Stimulated activated CD4-positive, alpha-beta T cell treated with anti-CD3 and anti-CD28 coated beads, TNF-alpha, amount 100 ng/mL, for 48 hours (primary cell): ENCODE results near the gene BICC1.

ENCODE experiments used
- DNase-seq, 3 donors: peaks; one replicate each; pipeline ENCODE4 v3.0.0-alpha.2; 2020; ENCODE audit warnings: low read depth in 3 of 3

The BICC1 gene

DNA sequence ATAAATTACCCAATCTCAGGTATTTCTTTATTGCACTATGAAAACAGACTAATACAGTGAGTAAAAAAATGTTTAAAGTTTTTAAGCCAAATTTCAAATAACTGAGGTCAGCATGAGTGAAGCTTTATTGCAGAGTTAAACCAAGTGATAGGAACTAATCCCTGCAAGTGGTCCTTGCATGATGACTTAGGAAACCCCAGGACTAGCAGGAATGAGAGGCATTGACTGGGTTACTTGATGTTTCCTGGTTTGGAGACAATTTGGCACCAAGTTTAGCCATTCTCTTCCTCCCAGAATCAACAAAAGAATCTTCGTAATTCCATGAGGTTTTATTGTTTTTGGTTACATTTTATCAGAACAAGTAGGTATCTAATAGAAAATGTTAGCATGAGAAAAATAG is 194.2 kb downstream of the BICC1 start:
- no peak for DNase-seq

DNA sequence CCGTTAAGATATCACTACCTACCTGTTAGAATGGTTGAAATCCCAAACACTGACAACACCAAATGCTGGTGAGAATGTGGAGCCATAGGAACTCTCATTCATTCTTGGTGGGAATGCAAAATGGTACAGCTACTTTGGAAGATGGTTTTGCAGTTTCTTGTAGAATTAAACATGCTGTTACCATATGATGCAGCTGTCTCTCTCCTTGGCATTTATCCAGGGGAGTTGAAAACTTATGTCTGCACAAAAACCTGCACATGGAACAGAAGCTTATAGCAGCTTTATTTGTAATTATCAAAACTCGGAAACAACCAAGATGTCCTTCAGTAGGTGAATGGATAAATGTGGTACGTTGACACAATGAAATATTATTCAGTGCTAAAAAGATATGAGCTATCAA is 199.5 kb downstream of the BICC1 start:
- no peak for DNase-seq

DNA sequence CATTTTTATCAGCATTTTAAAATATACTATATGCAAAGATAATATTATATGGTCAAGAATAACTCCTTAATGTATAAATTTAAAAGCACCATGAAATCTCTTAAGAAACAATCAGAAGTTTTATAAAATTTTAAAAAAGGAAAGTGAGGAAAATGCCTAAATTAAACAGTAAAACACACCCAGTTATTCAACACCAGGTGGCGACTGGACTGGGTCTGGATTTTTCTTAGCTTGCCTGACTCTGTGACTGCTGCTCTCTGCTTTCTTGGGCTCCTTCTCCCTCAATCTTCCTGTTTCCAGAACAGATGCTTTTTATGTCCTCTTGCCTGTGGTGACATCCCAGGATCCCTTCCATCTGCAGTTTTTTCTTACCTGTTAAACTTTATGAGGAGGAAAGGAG is 200.3 kb downstream of the BICC1 start:
- DNase-seq: no peak

DNA sequence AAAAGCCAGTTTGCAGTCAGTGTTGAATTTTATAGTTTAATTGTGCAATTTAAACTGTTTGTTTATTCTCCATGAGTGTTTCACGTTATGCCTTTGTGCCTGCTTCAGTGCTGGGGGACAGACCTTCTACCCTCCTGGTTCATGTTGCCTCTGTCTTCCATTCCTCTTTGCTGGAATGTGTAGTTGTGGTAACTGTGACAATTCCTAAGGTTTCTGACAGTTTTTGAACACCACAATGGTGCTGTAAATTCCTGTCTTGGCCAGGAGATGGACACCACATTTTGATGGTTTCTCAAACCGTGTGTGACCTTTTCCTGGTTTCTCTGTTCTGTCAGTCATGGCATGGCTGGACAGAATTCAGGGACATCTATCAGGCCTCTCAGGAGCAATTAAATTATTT is 201.7 kb downstream of the BICC1 start:
- no peak for DNase-seq

DNA sequence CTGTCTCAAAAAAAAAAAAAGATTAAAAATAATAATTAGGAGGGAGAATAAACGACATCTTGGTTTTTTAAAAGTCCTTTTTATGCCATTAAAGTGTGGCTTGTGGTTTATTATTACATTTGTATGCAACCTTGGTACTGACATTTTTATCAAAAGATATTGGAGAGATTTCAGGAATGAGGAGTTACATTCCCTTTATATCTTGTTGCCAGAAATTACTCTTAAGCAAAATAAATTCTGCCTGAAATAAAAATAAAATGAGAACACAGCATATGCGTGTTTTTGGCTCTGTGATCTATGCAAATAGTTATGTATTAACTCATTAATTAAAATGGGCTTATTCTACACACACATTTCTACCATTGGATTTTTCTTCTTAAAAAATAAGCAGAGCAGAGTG is 202.4 kb downstream of the BICC1 start:
- no peak for DNase-seq

DNA sequence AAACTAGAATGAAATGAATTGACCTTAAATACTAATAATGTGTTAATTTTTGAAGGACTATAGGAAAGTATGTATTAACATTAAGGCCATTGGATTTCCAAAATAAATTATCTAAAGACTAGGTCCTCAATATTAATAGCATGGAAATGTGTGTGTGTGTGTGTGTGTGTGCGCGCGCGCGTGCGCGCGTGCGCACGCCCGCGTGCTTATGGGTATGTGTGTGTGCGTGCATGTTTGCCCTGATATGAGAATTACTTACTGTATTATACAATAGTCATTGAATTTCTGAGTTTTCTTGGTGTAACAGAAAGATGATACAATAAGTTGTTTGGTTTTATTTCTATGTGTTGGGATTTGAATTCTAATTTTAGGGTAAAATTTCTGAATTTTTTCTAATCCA is 205.9 kb downstream of the BICC1 start:
- DNase-seq: no peak

DNA sequence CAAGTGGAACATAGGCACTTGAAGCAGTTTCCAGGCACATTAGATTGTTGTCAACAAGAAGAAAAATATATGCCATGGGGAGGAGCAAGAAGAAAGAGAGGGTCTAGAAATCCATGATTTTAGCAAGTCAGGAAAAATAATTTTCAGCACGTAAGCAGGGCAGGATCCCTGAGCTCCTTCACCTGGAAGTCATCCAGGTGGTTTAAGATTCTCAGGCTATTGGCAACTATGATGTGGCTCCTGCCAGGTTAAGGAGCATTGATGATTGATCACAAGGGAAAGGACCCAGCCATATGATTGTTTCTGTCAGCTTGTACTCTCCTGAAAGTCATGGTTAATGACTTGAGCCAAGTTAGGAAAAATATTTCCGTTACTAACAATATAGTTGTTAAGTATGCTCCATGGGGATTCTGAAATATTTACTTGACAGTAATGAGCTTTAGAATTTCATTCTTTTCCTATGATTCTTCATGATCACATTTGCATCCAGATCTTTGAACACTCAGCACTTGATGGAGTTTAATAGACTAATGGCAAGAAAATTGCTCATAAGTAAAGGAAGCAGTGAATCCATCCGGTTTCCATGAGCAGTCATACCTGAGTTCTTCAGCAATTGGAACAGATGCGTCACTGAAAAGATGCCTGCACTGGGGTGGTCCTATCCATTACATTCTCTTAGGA is 209.1 kb downstream of the BICC1 start:
- no peak for DNase-seq

DNA sequence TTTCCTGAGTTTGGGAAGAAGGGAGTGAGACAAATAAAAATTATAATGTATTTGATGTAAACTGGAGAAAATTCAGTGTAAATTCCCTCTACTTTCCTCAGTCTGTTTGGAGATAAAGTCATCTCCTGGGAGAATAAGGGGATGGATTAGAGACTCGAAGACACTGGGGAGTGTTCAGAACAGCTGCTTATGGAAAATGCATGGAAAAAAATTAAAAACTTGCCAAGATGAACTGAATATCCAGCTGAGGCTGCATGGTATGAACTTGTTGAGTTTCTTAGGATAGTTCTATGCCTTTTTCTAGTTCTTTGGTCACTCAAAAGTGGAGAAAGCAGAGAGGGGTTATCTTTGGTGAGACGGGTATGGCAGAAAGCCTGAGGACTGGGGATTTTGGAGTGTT is 210.5 kb downstream of the BICC1 start:
- DNase-seq: no peak

DNA sequence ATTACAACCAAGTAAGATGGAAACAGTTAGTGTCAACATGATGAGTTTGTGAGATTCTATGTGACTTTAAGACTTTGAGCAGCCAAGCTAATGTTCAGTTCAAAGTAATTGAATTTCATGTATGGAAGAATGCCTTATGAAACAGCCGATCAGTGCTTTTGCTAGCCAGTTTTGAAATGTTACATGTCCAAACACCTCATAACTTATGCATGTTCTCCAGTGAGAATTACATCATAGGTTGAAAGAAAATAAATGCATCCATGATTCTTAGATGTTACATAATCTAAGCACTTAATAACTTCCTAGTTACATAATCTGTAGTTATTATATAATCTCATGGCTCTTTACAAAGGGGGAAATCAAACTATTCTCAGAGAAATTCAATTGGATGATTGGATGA is 211.3 kb downstream of the BICC1 start:
- no peak for DNase-seq

DNA sequence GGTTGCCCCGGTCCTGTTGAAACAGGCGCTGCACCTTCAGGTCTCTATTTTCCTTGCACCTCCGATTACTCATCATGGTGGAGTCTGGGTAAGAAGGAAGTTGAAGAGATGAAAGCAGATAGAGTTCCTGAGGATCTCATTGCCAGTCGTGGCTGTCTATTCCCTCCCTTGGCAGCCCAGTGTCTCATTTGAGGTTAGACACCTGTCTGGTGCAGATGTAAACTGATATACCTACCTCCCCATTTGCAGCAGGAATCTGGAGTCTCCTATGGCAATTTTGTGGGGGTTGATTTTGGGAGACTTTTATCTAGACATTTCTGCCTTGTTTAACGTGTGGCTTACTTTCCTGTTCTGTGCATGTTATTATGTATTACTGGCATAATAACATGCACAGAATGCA is 212.1 kb downstream of the BICC1 start:
- no peak for DNase-seq

DNA sequence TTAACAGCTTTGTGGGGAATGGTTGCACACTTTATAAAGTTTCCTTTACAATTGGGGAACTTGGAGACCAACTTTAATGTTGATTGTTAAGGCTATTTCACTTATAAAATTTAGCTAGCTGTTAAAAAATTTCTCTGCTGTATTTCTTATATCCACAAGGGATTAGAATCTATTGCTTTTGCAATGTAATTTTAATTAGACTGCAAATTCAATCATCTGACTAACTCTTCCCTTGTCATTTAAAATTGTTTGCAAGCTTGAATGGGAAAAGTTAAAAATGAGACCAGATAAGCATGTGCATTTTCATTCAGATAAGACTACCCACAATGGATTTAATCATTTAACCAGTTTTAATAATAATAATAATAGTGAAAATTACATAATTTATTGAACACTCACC is 213.2 kb downstream of the BICC1 start:
- no peak for DNase-seq

DNA sequence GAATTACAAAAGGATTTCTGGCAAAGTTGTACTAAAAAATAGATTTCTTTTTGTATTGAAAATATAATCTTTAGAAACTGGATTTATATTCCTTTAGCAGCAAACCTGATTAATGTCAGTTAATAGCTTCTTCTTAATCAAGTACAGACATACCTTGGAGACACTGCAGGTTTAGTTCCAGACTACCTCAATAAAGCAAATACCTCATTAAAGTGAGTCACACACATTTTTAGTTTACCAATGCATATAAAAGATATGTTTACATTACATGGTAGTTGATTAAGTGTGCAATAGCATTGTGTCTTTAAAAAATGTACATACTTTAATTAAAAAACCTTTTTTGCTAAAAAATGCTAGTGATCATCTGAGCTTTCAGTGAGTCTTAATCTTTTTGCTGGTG is 215.0 kb downstream of the BICC1 start:
- no peak for DNase-seq

DNA sequence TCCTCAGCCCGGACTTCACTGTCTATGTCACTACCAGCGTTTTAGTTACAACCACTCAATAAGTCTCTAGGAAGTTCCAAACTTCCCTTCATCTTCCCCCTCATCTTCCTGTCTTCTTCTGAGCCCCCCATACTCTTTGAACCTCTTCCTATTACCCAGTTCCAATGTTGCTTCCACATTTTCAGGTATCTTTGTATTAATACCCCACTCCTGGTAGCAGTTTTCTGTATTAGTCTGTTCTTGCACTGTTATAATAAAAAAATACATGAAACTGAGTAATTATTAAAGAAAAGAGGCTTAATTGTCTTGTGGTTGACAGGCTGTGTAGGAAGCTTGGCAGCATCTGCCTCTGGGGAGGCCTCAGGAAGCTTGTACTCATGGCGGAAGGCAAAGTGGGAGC is 218.6 kb downstream of the BICC1 start:
- DNase-seq: no peak

DNA sequence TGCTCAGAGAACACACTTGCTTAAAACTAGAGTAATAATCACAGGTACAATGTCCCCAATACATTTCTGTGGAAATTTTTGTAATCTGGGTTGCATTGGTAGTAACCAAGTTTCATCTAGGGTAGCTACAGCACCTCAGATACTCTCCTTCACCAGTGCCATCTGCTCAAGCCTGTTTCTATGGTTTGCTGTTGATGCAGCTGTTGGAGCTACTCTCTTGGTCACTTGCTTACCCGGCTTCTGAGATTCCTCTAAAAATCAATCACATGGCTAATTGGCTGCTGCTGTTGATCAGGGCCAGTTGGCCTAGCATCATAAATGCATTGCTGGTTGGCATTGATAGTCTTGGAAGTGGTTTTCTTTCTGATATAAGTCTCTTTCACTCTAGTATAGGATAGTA is 220.8 kb downstream of the BICC1 start:
- DNase-seq: no peak

DNA sequence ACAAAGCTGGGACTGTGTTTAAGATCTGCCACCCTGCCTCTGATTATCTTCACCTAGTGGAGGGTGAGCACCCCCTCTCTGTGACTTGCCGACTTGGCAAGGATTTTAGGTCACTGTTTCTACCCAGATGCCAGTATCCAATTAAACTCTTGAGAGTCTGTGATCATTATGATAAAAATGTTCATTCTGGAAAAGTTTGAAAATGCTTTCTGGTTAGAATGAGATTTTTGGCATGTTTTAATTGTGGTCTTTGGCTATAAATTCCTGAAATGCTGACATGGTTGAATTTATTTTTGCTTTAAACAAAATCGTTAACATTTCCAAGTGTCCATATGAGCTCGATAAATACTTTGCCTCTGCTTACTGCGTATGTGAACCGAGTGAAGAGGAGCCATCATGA is 221.4 kb downstream of the BICC1 start:
- no peak for DNase-seq

DNA sequence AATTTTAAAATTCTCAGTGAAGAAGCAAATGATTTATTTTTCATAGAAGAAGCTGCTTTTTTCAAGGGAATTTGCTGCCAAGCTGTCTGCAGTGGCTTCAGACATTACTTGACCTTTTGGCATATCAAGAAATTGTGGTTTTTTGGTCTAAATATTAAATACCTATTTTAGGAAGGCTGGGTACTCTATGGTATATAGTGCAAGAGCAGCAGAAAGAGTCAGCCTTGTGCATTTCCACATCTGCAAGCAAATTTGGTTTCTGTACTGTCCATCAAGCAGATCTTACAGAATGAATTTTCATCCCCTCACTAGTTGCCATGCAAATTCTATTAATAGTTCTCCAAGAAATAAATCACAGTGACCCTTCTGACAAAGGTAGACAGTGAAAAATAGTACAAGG is 222.0 kb downstream of the BICC1 start:
- DNase-seq: no peak

DNA sequence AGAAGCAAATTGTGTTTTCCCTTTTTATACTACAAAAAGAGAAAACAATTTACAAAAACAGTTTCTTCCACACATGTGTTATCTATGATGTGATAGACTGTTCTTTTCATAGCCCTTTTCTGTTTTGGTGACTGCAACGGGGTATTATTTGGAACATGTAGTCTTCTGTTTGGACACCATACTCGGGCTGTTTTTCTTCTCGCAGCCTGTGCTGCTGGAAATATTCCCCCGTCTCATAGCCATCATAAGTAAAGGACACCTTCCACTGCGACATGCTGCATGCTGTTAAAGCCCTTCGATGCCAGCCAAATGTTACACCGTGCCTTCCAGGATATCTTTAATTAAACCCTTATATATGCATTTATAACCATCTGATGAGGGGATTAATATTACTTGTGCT is 222.4 kb downstream of the BICC1 start:
- no peak for DNase-seq

DNA sequence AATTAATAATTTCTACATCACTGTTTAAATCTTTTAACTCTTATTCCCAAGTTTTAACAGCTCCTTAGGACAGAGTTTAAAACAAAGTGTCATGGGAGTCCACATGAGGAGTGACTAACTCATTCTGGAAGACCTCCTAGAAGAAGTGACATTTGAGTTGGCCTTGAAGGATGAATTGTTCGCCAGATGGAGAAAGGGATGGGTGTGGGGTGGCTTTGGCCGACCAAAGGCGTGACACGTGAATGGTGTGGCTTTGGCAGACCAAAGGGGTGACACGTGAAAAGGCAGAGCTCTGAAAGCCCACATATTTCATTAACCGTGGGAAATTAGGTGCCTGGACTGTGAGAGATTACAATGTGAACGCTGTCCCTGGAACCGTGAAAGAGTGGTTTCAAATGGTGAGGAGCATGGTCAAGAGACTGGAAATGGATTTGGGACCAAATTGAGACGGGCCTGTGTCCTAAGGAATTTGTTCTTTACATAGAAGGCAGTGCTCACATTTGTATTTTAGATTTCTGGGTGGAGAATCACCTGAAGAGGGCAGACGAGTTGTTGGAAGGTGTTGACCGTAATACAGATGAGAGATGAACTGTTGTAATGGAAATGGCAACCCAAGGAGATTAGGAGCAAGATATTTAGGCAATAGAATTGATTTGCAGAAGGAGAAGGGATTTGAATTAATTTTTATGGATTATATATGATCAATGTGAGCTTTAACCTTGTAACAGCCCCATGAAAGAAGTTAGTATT is 228.1 kb downstream of the BICC1 start:
- no peak for DNase-seq

DNA sequence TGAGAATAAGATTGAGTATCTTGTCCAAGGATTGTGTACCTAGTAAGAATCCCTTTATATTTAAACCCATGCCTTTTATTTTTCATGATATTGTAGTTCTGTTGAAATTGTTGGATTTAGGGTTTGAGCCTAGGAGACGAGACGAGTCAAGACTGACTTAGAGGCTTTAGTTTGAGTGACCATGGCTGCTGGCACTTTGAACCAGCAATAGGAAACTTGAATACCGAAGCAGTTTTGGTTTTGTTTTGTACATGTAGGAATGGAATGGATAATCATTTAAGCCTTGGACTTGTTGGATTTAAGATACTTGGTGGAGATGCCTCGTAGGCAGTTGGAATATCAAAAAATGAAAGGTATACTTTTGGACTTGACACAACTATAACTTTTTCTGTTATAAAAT is 229.0 kb downstream of the BICC1 start:
- no peak for DNase-seq

DNA sequence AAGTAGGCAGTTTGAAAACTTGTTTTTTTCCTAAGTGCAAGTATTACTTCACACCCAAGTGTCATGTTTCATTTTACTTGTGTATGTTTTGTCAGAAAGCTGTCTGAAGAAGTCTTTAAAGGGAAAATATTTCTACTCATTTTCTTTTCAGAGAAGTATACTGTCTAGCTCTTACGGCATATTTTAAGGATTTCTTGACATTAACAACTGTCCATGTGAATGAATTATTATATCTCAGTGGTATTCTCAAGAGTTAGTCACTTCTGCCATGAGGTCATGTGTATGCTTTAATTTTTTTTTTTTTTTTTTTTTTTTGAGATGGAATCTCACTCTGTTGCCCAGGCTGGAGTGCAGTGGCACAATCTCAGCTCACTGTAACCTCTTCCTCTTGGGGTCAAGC is 229.5 kb downstream of the BICC1 start:
- DNase-seq: no peak

DNA sequence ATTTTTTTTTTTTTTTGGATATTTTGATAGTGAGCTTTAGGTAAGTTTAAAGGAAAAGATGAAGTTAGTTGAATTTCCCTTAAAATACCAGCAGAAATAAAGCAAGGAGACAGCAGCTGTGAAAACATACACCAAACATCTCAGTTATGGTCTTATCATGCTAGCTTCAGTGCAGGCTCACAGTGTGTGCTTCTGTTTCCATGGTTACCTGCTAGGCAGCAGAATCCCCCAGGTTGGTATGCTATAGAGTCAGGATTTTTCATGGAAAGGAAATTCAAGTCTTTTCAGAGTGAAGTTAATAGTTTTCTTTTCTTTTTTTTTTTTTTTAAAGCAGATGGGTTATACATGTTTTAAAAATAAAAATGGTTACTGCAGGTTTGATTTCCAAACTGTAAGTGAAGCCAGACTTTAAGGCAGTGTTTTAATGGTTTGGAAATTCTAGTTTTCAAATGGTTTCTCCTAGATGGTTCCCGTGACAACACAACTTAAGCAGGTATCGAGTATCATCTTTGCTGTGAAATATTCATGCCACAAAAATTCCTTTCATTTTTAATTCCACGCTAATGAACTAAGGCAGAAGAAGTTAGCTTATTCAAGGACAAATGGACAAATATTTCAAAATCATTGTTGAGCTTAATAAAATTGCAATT is 230.9 kb downstream of the BICC1 start:
- no peak for DNase-seq

DNA sequence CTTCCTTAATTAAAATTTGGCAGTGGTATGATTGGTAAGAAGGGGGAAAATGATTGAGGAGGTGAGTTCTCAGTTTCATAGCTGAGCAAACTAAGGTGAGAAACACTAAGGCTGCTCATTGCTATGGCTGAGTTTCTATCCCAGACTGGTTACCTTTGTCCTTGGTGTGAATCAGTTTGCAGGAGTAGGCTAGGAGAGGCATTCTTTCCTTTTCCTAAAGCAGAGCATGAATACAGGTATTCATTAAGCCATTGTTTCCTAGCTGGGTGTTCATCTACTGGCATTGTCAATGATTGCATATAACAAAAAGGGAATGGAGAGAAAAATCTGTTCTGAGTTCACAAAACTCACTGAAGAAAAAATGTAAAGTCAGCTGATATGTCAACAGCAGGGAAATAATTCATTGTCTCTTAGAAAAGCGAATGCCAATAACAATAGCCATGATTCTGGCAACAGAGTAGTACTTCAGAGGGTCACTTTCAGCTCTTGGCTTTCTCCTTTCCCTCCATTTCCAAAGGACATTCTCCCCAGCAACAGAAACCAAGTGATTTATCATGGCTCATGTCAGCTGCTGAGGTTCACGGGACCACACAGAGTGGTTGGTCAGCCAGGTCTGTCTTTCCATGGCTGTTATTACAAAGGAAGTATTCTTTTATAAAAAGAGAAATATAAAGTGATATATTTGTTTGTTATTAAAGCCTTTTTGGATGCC is 234.0 kb downstream of the BICC1 start:
- DNase-seq: no peak

DNA sequence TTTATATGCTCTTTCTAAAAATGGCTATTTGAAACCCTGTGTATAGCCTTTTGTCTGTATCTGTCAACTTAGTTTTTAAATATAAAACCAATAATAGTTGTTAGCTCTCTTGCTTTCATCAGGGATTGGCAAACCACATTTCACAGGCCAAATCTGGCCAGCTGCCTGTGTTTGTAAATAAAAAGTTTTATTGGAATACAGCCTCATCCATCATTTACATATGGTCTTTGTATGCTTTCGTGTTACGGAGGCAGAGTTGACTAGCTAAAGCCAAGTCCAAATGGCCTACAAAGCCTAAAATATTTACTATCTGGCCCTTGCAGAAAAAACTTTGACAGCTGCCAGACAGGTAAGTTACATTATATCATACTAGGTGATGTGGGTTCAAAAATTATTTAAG is 235.0 kb downstream of the BICC1 start:
- DNase-seq: no peak
